Measurements from ENCODE around the gene PIAS1. TPM values are rescaled to one million over a fixed set of nuclear protein-coding genes. Genes with fewer than 3 reads are reported as not detected.
"Not testable (repeated sequence)": the region's sequence is repeated elsewhere in the genome, so short reads cannot be mapped to it uniquely, and the experiment has no call there.

PIAS1 gene
- total RNA-seq = 10 to 100 TPM; 26.2 to 68.4 (median 53.1) TPM

DNA sequence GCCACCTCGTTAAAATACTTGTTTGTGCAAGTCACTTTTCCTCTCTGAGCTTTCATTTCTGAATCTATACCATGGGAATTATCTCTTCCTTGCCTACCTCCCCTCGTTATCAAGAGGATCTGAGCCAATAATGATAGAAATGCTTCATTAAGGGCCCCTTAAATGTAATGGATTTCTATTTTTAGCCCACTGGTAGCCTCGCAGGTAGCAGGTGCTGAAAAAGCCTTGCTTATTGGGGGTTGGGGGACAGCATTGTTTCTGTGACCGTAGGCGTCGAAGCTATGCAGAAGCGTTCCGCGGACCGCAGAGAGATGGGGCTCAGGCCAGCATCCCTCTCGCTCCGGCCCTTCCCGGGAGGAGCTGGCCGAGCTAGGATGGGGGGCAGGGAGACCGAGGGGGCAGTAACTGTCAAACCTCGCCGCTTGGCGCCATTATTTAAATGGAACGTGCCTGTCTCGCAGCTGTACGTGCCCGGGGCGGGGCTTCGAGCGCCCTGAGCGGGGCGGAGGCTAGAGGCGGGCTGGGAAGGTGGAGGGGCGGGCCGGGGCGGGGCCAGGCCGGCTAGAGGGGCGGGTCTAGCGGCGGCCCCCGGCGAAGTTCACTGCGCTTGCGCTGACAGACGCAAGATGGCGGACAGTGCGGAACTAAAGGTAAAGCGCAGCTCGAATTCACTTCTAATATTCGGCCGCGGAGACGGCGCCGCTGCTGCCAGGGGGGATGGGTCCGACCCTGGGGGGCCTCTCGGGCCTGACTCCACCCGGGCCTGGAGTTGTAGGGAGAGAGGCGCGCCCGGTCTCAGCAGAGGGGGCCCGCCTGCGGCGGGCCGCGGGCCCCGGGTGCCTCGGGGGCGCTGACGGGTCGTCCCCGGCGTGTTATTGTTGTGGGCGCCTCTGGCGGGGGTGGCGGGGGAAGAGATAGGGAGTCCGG is at the start of gene PIAS1:
PIAS1 (plus strand) TSS at position 615 of the 927 bp plus-strand sequence; CDS start at position 627, 12 bp downstream.
- DNase-seq (ENCODE audit: extremely low spot score) = peak; percentile 96
- intact Hi-C loops (cut with DNase I) = loop anchor here (2.0 kb wide), 1 partner anchor 101 kb away; no protein-coding TSS in a partner anchor
- Histone ChIP-seq H3K9me3 (no peaks in the 10 kb centered on the region), H3K36me3 (no peaks in the 10 kb centered on the region), H3K27me3 (no peaks in the 10 kb centered on the region), H3K27ac (replicated peaks in 1 of 4) (peak within 1 kb of the TSS; percentile 94 to 98 (median 95)), H3K4me3 (peak within 1 kb of the TSS; percentile 93 to 100 (median 98)), H3K4me1 (peaks cover 29 to 42% (median 36%) of the 10 kb centered on the region in 4 donors)
- peak; percentile 94 to 97 for TF ChIP-seq POLR2AphosphoS5 (IDR thresholded peaks at IDR 0.05)
- TF ChIP-seq EP300 (IDR thresholded peaks at IDR 0.05) = no peak
- peak; percentile 85 for TF ChIP-seq POLR2A (IDR thresholded peaks at IDR 0.05; ENCODE audit: low read depth)
- TF ChIP-seq, protein P1, sequence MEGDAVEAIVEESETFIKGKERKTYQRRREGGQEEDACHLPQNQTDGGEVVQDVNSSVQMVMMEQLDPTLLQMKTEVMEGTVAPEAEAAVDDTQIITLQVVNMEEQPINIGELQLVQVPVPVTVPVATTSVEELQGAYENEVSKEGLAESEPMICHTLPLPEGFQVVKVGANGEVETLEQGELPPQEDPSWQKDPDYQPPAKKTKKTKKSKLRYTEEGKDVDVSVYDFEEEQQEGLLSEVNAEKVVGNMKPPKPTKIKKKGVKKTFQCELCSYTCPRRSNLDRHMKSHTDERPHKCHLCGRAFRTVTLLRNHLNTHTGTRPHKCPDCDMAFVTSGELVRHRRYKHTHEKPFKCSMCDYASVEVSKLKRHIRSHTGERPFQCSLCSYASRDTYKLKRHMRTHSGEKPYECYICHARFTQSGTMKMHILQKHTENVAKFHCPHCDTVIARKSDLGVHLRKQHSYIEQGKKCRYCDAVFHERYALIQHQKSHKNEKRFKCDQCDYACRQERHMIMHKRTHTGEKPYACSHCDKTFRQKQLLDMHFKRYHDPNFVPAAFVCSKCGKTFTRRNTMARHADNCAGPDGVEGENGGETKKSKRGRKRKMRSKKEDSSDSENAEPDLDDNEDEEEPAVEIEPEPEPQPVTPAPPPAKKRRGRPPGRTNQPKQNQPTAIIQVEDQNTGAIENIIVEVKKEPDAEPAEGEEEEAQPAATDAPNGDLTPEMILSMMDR (IDR thresholded peaks at IDR 0.05) = no peak
- WGBS = 5% methylated on average over 20 of the region's 72 CpGs

DNA sequence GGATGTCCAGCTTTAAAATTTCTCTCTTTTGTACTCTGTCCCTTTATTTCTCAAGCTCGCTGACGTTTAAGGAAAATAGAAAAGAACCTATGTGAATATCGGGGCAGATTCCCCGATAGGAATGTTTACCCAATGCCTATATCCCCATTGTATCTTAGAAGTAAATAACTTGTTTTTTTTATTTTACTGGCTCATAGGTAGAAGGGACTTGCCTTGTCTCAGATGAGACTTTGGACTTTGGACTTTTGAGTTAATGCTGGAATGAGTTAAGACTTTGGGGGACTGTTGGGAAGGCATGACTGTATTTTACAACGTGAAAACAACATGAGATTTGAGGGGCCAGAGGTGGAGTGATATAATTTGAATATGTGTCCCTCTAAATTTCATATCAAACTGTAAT is 46.5 kb upstream of the PIAS1 start:
- 94% methylated on average over 5 of the region's 5 CpGs for WGBS
- DNase-seq (ENCODE audit: extremely low spot score); intact Hi-C loops (cut with DNase I): not testable (repeated sequence)

DNA sequence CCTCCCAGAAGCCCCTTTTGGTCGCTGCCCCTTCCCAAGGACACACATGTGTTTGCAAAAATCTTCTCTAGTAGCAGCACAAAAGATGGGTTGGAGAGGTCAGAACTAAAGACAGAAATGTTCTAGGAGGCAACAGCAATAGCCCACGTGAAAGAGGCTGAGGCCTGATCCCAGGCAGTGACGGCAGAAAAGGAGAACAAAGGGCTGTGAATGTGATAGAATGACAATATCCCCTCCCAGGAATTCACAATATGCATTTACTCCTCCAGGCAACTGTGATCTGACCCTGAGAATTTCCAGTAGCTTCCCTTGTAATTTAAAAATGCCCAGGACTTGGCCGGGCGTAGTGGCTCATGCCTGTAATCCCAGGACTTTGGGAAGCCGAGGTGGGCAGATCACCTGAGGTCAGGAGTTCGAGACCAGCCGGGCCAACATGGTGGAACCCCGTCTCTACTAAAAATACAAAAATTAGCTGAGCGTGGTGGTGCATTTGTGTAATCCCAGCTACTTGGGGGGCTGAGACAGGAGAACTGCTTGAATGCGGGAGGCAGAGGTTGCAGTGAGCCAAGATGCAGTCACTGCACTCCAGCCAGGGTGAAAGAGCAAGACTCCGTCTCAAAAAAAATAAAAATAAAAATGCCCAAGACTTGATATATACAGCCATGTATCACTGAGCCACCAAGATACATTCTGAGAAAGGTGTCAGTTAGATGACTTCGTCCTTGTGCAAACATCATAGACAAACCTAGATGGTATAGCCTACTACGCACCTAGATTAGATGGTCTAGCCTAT is 43.6 kb upstream of the PIAS1 start:
- intact Hi-C loops (cut with DNase I) = no loop called here
- DNase-seq (ENCODE audit: extremely low spot score) = no peak
- Histone ChIP-seq H3K9me3 (no peaks in the 10 kb centered on the region), H3K27me3 (no peaks in the 10 kb centered on the region), H3K4me1 (no peaks in the 10 kb centered on the region), H3K36me3 (no peaks in the 10 kb centered on the region), H3K4me3 (no peak overlapping the region), H3K27ac (replicated peaks in 1 of 4) (no peak overlapping the region)
- 87% methylated on average over 14 of the region's 14 CpGs for WGBS
- no peak for TF ChIP-seq POLR2A (IDR thresholded peaks at IDR 0.05; ENCODE audit: low read depth)
- TF ChIP-seq, protein P1 (IDR thresholded peaks at IDR 0.05) = no peak
- TF ChIP-seq POLR2AphosphoS5 (IDR thresholded peaks at IDR 0.05) = no peak
- no peak for TF ChIP-seq EP300 (IDR thresholded peaks at IDR 0.05)

More for the DNA sequence above, 46.5 kb upstream of the PIAS1 start:
- H3K27ac ChIP-seq (replicated peaks in 1 of 4); H3K9me3 ChIP-seq; H3K4me1 ChIP-seq; H3K4me3 ChIP-seq; H3K27me3 ChIP-seq; H3K36me3 ChIP-seq: not testable (repeated sequence)

DNA sequence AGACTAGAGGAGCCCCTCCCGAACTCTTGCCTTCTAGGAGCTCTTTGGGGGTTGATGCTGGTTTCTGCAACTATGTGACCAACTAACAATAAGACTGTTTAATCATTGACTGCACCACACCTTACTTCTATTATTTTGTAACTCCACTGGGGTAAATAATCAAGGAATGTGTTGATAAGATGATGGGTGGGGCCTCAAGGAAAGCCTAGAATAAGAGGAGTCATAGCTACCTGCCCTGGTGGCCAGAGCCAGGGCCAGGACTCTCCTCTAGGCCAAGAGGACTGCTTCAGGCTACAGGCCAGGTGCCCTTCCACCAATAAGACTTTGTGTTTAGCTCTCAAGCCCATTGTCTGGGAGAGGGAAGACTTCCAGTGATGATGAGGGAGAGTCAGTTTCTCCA is 41.2 kb upstream of the PIAS1 start:
- no peak for DNase-seq (ENCODE audit: extremely low spot score)
- no peak overlapping the region for H3K4me3 ChIP-seq
- no peak for TF ChIP-seq EP300 (IDR thresholded peaks at IDR 0.05)
- TF ChIP-seq, protein P1 (IDR thresholded peaks at IDR 0.05) = no peak
- no peak for TF ChIP-seq POLR2AphosphoS5 (IDR thresholded peaks at IDR 0.05)
- no peak for TF ChIP-seq POLR2A (IDR thresholded peaks at IDR 0.05; ENCODE audit: low read depth)
- no peaks in the 10 kb centered on the region for H3K4me1 ChIP-seq
- 89% methylated on average over 1 of the region's 1 CpG for WGBS
- H3K27me3 ChIP-seq = no peaks in the 10 kb centered on the region
- intact Hi-C loops (cut with DNase I) = no loop called here
- no peaks in the 10 kb centered on the region for H3K36me3 ChIP-seq
- H3K9me3 ChIP-seq = no peaks in the 10 kb centered on the region
- H3K27ac ChIP-seq (replicated peaks in 1 of 4) = no peak overlapping the region

DNA sequence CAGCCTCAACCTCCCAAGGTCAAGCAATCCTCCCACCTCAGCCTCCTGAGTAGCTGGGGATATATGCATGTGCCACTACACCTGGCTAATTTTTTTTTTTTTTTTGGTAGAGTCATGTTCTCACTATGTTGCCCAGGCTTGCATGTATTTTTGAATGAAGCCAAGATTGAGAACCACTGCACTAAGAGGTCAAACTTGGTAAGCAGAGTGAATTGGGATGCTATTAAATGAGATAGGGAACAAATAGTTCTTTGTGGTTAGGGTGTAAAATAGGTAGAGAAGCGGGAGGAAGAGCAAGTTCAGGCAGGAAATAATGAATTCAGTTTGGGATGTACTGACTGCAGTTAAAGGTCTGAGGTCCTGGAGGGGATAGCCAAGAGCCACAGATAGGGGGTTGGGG is 39.9 kb upstream of the PIAS1 start:
- no peaks in the 10 kb centered on the region for H3K4me1 ChIP-seq
- TF ChIP-seq POLR2AphosphoS5 (IDR thresholded peaks at IDR 0.05) (no peak), EP300 (IDR thresholded peaks at IDR 0.05) (no peak), POLR2A (IDR thresholded peaks at IDR 0.05; ENCODE audit: low read depth) (no peak)
- TF ChIP-seq, protein P1 (IDR thresholded peaks at IDR 0.05) = no peak
- no peak overlapping the region for H3K4me3 ChIP-seq
- H3K27me3 ChIP-seq = no peaks in the 10 kb centered on the region
- H3K27ac ChIP-seq (replicated peaks in 1 of 4) = no peak overlapping the region
- intact Hi-C loops (cut with DNase I) = no loop called here
- no peaks in the 10 kb centered on the region for H3K9me3 ChIP-seq
- H3K36me3 ChIP-seq = no peaks in the 10 kb centered on the region
- WGBS = 80% methylated on average over 1 of the region's 1 CpG
- DNase-seq (ENCODE audit: extremely low spot score) = no peak
